NCI-H69 (cell line): Measurements from ENCODE around the gene EXOSC3.
A peak's percentile ranks its signal among the peaks of the same experiment; 100 is the strongest.
"Not testable (repeated sequence)": the region's sequence is repeated elsewhere in the genome, so short reads cannot be mapped to it uniquely, and the experiment has no call there.

Experiments used
- DNase-seq: peaks from one replicate; lab custom pipeline; 2025; lab: John Stamatoyannopoulos, UW

Gene EXOSC3

DNA sequence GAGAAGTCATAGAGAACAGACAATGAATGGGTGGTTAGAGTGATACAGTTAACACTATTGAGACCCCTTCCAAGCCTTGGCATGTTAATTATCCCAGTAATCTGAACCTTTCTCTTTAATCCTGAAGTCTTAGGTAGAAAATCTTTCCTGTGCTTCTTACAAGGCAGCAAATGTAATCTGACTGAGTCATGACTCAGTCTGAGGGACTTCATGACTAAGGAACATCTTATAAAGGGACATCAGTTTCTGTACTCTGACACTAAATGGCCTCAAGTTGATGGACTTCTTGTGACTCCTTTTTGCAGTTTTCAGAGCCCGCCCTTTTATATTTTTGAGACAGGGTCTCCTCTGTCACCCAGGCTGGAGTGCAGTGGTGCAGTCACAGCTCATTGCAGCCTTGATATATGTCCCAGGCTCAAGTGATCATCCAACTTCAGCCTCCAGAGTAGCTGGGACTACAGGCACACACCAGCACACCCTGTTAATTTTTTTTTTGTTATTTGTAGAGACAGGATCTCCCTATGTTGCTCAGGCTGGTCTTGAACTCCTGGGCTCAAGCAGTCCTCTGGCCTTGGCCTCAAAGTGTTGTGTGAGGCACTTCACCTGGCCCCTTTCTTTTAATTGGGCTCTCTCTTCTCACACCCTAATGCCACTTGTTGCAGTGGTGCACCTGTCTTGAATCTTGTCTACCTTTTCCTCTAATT is 9.5 kb downstream of the EXOSC3 start:
- DNase-seq = no peak

DNA sequence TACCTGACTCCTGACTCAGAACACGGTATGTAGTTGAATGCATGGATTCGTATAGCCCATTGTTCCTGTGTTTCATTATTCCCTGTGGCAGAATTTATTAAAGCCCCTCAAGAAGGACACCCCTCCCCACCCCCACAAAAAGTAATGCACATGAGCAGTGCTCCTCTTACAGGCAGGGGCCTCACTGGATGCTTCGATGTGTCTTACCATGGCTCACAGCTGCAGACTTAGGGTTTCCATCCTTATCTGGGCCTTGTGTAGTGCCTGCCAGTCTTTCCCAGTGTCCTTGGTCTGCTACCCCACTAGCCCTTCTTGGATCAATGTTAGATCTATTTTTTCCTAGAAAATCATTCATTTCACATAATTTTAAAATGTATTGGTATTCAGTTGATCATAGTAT is 14.9 kb downstream of the EXOSC3 start:
- DNase-seq = no peak

DNA sequence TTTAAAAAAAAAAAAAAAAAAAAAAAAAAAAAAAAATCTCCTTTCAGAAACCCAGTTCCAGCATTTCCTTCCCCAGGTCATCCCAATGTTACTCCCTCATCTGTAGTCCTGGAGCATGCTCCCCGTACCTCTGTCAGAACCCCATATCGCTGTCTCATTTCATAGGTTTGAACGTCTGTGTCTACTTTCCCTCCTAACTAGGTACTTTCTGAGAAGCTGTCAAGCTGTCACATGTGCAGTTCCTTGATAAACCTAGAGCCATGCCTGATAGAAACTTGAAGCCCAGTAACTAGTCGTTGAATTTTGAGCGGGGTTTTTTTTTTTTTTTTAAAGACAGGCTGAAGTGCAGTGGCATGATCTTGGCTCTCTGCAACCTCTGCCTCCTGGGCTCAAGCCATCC is 15.6 kb downstream of the EXOSC3 start:
- no peak for DNase-seq

DNA sequence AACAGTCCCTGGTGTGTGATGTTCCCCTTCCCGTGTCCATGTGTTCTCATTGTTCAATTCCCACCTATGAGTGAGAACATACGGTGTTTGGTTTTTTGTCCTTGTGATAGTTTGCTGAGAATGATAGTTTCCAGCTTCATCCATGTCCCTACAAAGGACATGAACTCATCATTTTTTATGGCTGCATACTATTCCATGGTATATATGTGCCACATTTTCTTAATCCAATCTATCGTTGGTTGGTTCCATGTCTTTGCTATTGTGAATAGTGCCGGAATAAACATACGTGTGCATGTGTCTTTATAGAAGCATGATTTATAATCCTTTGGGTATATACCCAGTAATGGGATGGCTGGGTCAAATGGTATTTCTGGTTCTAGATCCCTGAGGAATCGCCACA is 19.6 kb downstream of the EXOSC3 start:
- not testable (repeated sequence) for DNase-seq

DNA sequence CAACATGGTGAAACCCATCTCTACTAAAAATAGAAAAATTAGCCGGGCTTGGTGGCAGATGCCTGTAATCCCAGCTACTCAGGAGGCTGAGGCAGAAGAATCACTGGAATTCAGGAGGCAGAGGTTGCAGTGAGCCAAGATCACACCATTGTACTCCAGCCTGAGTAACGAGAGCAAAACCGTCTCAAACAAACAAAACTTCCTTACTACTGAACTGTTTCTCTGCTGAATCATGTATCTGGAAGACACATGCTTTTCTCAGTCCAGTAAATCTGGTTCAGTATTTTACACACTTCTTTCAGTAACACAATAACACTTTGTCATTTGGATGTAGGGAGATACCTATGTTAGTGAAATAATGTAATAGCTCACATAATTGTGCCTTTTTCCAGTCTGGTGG is 23.4 kb downstream of the EXOSC3 start:
- DNase-seq = no peak

DNA sequence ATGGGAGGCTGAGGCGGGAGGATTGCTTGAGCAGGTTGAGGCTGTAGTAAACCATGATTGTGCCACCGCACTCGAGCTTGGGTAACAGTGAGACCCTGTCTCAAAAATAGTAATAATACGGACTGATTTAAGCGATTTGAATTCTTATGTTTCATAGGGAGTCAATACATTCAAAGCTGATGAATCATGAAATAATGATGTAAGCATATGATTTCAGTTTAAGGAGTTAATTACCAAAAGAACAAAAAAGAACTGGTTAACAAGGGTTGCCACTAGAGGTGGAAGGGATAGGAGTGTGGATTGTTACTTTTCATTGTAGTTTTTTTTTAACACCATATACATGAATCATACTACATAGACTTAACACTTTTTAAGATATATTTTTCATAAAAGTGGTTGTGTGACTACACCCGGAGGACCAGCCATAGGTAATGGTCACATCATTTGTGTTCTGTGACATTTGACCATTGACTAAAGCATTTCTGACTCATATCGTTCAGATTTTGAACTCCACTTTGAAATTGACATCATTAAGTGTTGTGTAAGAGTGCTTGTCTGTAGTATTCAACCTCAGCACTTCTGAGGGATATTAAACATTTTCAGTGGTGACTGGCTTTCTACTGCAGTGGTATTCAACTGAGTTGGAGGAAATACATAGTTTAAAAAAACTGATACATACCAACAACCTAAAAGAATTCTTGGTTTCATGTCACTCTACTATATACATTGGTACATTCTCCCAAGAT is 24.3 kb downstream of the EXOSC3 start:
- no peak for DNase-seq

DNA sequence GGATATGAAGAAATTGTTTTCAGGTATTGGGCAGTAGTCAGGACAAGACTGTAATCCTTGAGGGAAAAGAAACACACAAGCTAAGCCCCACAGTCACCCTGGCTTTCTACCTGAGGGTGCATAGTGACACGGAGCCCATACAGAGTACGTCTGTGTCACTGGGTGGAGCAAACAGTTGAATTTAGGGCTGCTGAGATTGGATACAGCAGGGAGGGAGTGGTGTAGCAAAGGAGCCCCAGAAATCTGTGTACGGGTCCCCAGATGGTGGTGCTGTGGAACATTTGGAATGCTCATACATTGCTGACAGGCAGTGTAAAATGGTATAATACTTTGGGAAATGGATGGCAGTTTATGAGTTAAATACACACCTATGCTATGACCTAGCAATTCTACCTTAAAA is 26.1 kb downstream of the EXOSC3 start:
- DNase-seq = no peak

DNA sequence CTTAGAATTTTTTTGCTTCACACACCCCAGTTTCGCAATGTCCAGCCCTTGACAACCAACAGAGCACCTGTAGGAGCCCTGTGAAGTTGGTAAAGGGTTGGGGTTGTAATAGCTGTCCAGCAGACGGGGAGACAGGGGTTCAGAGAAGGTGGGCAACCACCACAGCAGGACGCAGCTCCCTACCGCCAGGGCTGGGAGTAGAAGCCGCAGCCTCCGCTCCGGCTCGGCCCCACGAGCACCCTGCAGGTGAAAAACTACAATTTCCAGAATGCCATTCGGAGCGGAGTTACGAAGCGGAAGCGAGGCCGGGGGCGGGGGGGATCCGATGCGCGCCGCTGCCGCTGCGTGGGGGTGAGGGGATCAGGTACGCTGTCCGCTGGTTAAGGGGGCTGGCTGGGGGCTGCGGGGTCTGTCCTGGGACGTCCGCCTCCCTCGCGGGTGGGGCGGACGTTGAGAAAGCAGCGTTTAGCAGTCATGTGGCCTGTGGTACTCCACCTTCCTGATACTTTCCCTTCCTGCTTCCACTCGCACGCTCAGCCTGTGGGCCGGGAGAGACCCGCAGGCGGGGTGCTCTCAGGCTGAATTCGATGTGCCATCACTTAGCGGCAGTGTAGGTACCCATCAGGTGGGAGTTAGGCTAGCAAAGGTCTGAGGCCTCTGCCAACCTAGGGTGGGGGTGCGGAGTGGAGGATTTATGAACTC is 31.2 kb downstream of the EXOSC3 start, which contains the start of gene TRMT10B:
Gene TRMT10B, plus strand, starts transcription at position 317 of the 702 bp plus-strand sequence. CDS start 8,127 bp downstream, outside the sequence.
- peak; percentile 90 for DNase-seq

DNA sequence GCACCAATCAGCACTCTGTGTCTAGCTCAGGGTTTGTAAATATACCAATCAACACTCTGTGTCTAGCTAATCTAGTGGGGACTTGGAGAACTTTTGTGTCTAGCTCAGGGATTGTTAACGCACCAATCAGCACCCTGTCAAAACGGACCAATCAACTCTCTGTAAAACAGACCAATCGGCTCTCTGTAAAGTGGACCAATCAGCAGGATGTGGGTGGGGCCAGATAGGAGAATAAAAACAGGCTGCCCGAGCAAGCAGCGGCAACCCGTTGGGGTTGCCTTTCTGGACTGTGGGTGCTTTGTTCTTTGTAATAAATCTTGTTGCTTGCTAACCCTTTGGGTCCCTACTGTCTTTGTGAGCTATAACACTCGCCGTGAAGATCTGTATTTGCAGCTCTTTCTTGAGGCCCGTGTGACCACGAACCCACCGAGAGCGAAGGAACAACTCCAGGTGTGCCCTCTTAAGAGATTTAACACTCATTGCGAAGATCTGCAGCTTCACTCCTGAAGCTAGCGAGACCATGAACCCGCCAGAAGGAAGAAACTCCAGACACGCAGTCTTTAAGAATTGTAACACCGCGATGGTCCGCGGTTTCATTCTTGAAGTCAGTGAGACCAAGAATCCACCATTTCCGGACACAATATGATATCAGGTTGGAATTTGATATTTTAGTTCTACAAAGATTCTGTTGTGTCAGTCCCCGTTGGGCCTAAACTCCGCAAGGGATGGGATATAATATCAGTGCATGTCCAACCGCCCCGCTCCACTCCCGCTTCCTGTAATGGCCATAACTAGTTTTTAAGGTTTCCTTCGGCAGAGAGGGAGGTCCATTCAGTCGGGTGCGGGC is 32.0 kb downstream of the EXOSC3 start:
- no peak for DNase-seq

DNA sequence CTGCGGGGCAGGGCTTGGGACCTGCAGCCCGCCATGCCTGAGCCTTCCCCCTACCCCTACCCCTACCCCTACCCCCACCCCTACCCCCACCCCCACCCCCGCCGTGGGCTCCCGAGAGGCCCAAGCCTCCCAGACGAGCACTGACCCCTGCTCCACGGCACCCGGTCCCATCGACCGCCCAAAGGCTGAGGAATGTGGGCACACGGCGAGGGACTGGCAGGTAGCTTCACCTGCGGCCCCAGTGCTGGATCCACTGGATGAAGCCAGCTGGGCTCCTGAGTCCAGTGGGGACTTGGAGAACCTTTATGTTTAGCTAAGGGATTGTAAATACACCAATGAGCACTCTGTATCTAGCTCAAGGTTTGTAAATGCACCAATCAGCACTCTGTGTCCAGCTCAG is 32.8 kb downstream of the EXOSC3 start:
- not testable (repeated sequence) for DNase-seq

DNA sequence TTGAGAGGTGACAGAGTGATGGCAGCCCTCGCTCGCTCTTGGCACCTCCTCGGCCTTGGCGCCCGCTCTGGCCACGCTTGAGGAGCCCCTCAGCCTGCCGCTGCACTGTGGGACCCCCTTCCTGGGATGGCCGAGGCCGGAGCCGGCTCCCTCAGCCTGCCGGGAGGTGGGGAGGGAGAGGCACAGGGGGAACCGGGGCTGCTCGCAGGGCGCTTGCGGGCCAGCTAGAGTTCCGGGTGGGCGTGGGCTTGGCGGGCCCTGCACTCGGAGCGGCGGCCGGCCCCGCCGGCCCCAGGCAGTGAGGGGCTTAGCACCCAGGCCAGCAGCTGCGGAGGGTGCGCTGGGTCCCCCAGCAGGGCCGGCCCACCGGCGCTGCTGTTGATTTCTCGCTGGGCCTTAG is 33.2 kb downstream of the EXOSC3 start:
- not testable (repeated sequence) for DNase-seq

DNA sequence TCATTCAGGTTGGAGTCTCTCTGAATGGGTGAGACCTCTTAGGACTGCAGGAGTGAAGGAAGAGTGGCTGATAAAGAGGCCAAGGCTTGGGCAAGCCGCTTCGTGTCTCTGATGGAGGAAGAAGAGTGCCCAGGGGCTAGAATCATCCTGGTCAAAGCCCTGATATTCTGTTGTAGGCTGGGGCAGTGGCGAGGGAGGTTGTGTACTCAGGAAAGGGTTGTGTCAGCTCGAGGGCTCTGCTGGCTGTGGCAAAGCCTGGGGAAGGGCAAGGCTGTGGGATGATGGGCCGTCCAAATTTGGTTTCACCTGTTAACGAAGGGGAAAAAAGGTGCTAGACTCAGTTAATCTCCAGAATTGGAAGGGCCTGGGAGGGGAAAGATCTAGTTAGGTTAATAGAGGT is 33.7 kb downstream of the EXOSC3 start:
- no peak for DNase-seq

DNA sequence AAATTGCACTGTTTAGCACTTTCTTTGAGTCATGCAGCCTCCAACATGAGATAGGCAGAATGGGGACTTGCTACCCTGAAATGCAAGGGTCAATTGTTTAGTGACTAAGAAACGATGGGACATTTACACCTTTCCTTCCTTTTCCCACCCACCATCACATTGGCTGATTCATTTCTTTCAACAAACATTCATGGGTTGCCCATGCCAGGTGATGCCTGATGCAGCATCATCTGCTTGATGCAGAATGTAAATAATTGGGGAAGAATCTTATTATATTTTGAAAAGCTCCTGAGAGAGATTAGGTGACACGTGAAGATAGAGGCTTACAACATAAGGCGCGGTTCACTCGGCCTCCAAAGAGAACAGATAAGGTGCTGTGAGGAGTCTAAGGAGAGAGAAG is 35.7 kb downstream of the EXOSC3 start:
- no peak for DNase-seq

DNA sequence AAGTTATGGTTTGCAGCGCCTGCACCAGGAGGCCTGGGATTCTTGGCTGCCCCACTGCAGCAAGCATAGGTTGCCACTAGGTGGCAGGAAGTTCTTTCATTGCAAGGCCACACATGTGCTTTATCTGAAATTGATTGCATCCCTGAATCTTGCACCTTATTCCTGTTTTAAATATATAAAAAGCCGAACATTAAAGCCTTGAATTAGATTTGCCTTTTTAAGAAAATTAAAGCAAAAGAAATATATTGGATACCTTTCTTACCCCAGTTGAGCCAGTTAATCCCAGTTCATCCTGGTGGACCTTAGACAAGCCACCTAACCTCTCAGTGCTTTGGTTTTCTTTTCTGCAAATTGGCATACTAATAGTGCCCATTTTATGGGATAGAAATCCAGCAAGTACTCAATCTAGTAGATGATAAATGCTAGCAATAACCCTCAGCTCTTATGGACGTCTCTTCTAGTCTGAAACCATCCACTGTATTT is 37.6 kb downstream of the EXOSC3 start:
- peak; percentile 77 for DNase-seq

DNA sequence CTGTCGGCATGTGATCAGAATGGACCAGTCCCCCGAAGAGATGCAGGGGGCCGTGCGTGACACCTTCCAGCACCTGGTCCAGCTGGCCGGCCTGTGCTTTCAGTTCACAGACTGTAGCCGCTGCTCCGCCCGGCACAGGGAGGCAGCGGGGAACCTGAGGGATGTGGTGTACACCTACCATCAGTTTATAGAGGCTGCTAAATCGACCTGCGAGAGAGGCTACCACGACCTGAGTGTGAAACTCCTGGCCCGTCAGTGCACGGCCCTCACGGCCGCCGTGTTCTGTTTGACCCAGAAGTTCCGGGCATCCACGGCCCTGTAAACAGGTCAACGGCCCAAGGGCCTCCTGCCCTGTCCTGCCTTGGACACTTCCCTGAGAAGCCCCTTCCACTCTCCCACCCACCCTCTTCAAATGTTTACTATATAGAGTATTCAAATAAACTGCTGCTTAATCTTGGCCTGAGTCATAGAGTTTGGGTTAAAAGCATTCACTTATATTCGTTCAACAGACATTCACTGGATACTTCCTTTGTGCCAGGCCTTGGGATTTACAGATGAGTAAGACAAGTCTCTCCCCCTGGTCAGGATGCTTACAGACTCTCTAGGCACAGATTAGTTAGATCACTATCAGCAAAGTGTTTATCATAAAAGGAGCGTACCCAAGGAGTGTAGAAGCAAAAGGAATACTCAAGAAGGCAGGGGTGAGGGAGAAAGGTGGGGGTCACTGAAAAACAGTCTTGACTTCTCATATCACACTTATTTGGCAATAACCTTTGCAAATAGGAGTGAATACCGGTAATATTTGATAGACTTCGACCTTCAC is 38.2 kb downstream of the EXOSC3 start:
- no peak for DNase-seq

DNA sequence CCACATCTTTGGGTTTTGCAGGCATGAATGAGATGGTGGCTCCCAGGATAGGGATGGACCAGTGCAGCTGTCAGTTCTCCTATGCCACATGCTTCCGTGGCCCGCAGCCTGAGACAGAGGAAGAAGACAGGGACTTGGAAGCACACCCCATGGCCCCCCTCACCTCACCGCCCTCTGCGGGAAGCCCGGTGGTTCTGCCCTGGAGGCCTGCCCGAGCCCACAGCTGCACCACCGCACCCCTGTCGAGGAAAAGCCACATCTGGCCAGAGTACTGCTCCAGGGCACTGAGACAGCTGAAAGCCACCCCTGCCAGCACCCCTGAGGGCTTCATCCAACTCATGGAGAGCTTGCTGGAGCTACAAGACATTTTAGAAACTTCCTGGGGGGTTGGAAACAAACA is 38.9 kb downstream of the EXOSC3 start:
- peak; percentile 38 for DNase-seq

DNA sequence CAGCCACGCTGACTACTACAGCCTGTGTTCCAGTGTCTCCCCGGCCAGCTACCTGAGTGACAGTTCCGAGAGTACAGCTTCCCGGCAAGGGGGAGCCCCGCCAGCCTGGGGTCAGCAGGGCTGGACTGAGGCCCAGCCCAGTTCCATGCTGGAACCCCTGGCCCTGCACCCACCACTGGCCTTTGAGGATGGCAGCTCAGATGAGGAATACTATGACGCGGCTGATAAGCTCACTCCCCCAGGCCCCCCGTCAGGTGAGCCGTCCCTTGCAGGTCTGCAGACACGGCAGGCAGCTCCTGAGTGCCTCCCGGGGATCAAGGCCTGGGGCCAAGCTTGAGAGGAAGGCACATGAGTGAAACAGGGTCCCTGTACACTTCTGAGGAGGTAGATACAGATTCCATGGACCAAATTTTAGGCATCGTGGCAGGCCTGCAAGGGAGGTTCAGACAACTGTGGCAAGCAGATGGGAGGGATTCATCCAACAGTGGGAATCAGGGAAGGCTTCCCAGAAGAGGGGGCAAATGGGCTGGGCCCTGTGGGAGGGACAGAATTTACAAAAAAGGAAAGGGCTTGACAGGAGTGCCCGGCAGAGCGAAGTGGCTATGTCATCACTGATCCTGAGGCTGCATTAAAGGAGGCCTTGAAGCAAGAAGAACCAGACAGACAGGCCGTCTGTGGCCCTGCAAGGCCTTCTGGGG is 44.1 kb downstream of the EXOSC3 start:
- no peak for DNase-seq

DNA sequence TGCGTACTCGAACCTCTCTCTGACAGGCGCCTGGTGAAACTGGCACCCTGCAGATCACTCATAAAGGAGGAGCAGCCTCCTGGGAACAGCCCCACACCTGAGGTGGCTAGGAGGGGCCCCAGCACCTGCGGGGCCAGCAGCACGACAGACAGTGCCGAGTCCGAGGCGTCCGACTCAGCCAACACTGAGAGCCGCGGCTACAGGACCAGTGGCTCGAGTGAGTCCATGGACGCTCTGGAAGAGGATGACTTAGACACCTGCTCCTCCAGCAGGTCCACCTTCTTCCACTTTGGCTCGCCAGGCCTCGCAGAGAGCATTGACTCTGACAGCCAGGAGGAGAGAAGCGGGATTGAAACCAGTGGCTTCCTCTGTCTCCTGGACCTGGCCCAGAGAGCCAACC is 44.7 kb downstream of the EXOSC3 start:
- no peak for DNase-seq

DNA sequence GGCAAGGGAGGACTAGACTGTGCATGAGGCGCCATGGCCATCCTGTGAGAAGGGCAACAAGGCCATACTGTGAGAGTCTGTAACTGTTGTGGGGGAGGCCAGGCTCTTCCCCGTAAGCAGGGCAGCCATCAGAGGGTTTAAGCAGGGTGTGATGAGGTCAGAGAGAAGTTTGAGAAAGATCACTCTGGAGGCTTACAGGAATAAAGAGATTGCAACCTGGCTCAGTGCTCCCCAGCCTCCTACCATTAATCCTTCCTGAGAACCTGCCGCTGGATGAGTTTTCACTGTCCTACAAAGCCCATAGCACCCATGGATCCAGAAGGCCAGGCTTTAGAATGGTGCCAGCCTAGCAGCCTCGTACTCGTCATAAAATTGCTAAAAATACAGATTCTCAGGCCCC is 45.6 kb downstream of the EXOSC3 start:
- no peak for DNase-seq

DNA sequence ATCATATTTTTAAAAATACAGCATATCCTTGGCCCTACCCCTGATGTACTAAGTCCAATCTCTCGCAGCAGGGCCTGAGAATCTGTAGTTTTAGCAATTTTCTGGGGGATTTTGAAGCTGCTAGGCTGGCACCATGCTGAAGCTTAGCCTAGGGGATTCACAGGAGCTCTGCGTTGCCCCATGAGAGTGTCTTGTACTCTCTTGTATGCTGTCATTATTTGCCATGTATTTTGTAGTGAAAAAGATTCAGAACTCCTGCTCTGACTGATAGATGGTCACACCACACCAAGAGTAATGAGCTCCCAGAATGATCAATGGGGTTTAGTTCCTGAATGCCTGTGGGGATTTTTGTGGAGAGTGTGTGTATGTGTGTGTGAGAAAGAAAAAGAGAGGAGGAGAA is 51.9 kb downstream of the EXOSC3 start:
- DNase-seq = peak; percentile 44
